ENCODE results near the gene ALLC.

Gene ALLC

GRCh38 chr2:3669656-3670055, 11.7 kb downstream of the ALLC start:
- DNase-seq (ENCODE audit: low read depth in 1 of 2, low spot score in 1 of 2) = no peak
- in situ Hi-C loops (cut with HindIII; ENCODE audit: low pct_unique_long_range_greater_than_20kb, low sequenced_read_pairs) = no loop called here
- TF ChIP-seq JUND (IDR thresholded peaks at IDR 0.05; ENCODE audit: low read depth) = no peak

GRCh38 chr2:3670376-3670775, 12.4 kb downstream of the ALLC start:
- no peak for TF ChIP-seq JUND (IDR thresholded peaks at IDR 0.05; ENCODE audit: low read depth)
- in situ Hi-C loops (cut with HindIII; ENCODE audit: low pct_unique_long_range_greater_than_20kb, low sequenced_read_pairs) = no loop called here
- no peak for DNase-seq (ENCODE audit: low read depth in 1 of 2, low spot score in 1 of 2)

- TF ChIP-seq JUND (IDR thresholded peaks at IDR 0.05; ENCODE audit: low read depth) = no peak
- no peak for DNase-seq (ENCODE audit: low read depth in 1 of 2, low spot score in 1 of 2)
- in situ Hi-C loops (cut with HindIII; ENCODE audit: low pct_unique_long_range_greater_than_20kb, low sequenced_read_pairs) = no loop called here
These were observed 12.9 kb downstream of the ALLC start for GRCh38 chr2:3670941-3671340.

- in situ Hi-C loops (cut with HindIII; ENCODE audit: low pct_unique_long_range_greater_than_20kb, low sequenced_read_pairs) = no loop called here
- TF ChIP-seq JUND (IDR thresholded peaks at IDR 0.05; ENCODE audit: low read depth) = no peak
- DNase-seq (ENCODE audit: low read depth in 1 of 2, low spot score in 1 of 2) = no peak
These were observed 15.1 kb downstream of the ALLC start for GRCh38 chr2:3672861-3673678.

GRCh38 chr2:3674066-3674845, 16.3 kb downstream of the ALLC start:
- DNase-seq (ENCODE audit: low read depth in 1 of 2, low spot score in 1 of 2) = no peak
- TF ChIP-seq JUND (IDR thresholded peaks at IDR 0.05; ENCODE audit: low read depth) = no peak
- in situ Hi-C loops (cut with HindIII; ENCODE audit: low pct_unique_long_range_greater_than_20kb, low sequenced_read_pairs) = no loop called here

- no peak for TF ChIP-seq JUND (IDR thresholded peaks at IDR 0.05; ENCODE audit: low read depth)
- DNase-seq (ENCODE audit: low read depth in 1 of 2, low spot score in 1 of 2) = no peak
- in situ Hi-C loops (cut with HindIII; ENCODE audit: low pct_unique_long_range_greater_than_20kb, low sequenced_read_pairs) = no loop called here
These were observed 17.7 kb downstream of the ALLC start for GRCh38 chr2:3675687-3676086.

GRCh38 chr2:3677436-3677835, 19.4 kb downstream of the ALLC start:
- no peak for TF ChIP-seq JUND (IDR thresholded peaks at IDR 0.05; ENCODE audit: low read depth)
- DNase-seq (ENCODE audit: low read depth in 1 of 2, low spot score in 1 of 2) = no peak
- in situ Hi-C loops (cut with HindIII; ENCODE audit: low pct_unique_long_range_greater_than_20kb, low sequenced_read_pairs) = no loop called here

- DNase-seq (ENCODE audit: low read depth in 1 of 2, low spot score in 1 of 2) = no peak
- in situ Hi-C loops (cut with HindIII; ENCODE audit: low pct_unique_long_range_greater_than_20kb, low sequenced_read_pairs) = no loop called here
- no peak for TF ChIP-seq JUND (IDR thresholded peaks at IDR 0.05; ENCODE audit: low read depth)
These were observed 20.2 kb downstream of the ALLC start for GRCh38 chr2:3678212-3678611.

GRCh38 chr2:3679180-3679579, 21.2 kb downstream of the ALLC start:
- in situ Hi-C loops (cut with HindIII; ENCODE audit: low pct_unique_long_range_greater_than_20kb, low sequenced_read_pairs) = no loop called here
- no peak for TF ChIP-seq JUND (IDR thresholded peaks at IDR 0.05; ENCODE audit: low read depth)
- no peak for DNase-seq (ENCODE audit: low read depth in 1 of 2, low spot score in 1 of 2)

GRCh38 chr2:3679616-3680393, 21.8 kb downstream of the ALLC start:
- DNase-seq (ENCODE audit: low read depth in 1 of 2, low spot score in 1 of 2) = no peak
- in situ Hi-C loops (cut with HindIII; ENCODE audit: low pct_unique_long_range_greater_than_20kb, low sequenced_read_pairs) = no loop called here
- TF ChIP-seq JUND (IDR thresholded peaks at IDR 0.05; ENCODE audit: low read depth) = no peak

GRCh38 chr2:3680548-3681345, 22.7 kb downstream of the ALLC start:
- no peak for TF ChIP-seq JUND (IDR thresholded peaks at IDR 0.05; ENCODE audit: low read depth)
- no peak for DNase-seq (ENCODE audit: low read depth in 1 of 2, low spot score in 1 of 2)
- in situ Hi-C loops (cut with HindIII; ENCODE audit: low pct_unique_long_range_greater_than_20kb, low sequenced_read_pairs) = no loop called here

GRCh38 chr2:3681625-3682024, 23.6 kb downstream of the ALLC start:
- in situ Hi-C loops (cut with HindIII; ENCODE audit: low pct_unique_long_range_greater_than_20kb, low sequenced_read_pairs) = no loop called here
- TF ChIP-seq JUND (IDR thresholded peaks at IDR 0.05; ENCODE audit: low read depth) = no peak
- no peak for DNase-seq (ENCODE audit: low read depth in 1 of 2, low spot score in 1 of 2)
